ENCODE results near the gene TLNRD1. TPM values are rescaled to one million over a fixed set of nuclear protein-coding genes. Genes with fewer than 3 reads are reported as not detected.
A peak's percentile ranks its signal among the peaks of the same experiment; 100 is the strongest.

The TLNRD1 gene
- total RNA-seq, 3 donors from 2014 or later (not counting 1 experiment from before 2014, with no cell fraction given), result 13.4 to 19.6 (median 17.5) TPM

DNA sequence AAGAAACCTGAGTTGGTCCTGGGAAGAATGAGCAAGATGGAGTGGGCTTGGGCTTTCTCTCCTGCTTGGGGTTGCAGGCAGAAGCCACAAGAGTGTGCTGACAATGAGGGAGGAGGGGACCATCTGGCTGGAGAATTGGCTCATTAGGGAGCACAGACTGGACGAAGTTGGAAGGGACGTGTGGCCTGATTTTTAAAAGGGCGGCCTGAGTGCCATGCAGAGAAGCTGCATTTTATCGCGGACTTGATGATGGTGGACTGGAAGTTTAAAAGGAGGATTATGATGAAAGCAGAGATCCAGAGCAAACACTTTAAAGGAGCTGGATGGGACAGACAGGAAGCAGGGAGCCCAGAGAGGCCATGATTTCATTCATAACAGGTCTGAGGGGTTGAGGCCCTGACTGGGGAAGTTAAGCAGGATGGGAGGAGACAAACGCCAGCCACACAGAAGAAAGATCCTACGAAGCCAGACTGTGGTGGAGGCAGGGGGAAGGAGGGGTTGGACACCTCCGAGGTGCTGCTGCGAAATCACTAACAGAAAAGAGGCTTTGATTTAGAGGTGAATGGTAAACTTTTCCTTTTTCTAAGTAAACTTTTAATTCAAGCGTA is 23.6 kb downstream of the TLNRD1 start:
- ATAC-seq (no peak), DNase-seq (no peak)
- peaks cover 5 to 6% of the 10 kb centered on the region in 2 donors for H3K27me3 Mint-ChIP-seq (ENCODE audit: low read depth in 2 of 2)
- Histone ChIP-seq H3K9me3 (ENCODE audit: control insufficient read depth, insufficient read depth, low read length) (no peaks in the 10 kb centered on the region), H3K27ac (ENCODE audit: low read length) (no peak overlapping the region), H3K4me1 (ENCODE audit: control insufficient read depth, insufficient read depth, low read length) (peaks cover 3% of the 10 kb centered on the region), H3K36me3 (ENCODE audit: control insufficient read depth, insufficient read depth, low read length) (no peaks in the 10 kb centered on the region), H3K27me3 (ENCODE audit: control insufficient read depth, insufficient read depth, low read length) (no peaks in the 10 kb centered on the region), H3K4me3 (ENCODE audit: low read length) (no peak overlapping the region)
- H3K27ac Mint-ChIP-seq, result peak overlapping the region in 1 of 2 donors; percentile 1
- TF ChIP-seq, protein P1, sequence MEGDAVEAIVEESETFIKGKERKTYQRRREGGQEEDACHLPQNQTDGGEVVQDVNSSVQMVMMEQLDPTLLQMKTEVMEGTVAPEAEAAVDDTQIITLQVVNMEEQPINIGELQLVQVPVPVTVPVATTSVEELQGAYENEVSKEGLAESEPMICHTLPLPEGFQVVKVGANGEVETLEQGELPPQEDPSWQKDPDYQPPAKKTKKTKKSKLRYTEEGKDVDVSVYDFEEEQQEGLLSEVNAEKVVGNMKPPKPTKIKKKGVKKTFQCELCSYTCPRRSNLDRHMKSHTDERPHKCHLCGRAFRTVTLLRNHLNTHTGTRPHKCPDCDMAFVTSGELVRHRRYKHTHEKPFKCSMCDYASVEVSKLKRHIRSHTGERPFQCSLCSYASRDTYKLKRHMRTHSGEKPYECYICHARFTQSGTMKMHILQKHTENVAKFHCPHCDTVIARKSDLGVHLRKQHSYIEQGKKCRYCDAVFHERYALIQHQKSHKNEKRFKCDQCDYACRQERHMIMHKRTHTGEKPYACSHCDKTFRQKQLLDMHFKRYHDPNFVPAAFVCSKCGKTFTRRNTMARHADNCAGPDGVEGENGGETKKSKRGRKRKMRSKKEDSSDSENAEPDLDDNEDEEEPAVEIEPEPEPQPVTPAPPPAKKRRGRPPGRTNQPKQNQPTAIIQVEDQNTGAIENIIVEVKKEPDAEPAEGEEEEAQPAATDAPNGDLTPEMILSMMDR (IDR thresholded peaks at IDR 0.05), result no peak
- intact Hi-C loops (cut with micrococcal nuclease), result no loop called here
- peaks cover 9 to 14% of the 10 kb centered on the region in 2 donors for H3K4me1 Mint-ChIP-seq
- 72% methylated on average over 10 of the region's 10 CpGs for WGBS (ENCODE audit: insufficient coverage)
- no peaks in the 10 kb centered on the region for H3K36me3 Mint-ChIP-seq
- no peak overlapping the region for H3K4me3 Mint-ChIP-seq
- H3K9me3 Mint-ChIP-seq, result no peaks in the 10 kb centered on the region

DNA sequence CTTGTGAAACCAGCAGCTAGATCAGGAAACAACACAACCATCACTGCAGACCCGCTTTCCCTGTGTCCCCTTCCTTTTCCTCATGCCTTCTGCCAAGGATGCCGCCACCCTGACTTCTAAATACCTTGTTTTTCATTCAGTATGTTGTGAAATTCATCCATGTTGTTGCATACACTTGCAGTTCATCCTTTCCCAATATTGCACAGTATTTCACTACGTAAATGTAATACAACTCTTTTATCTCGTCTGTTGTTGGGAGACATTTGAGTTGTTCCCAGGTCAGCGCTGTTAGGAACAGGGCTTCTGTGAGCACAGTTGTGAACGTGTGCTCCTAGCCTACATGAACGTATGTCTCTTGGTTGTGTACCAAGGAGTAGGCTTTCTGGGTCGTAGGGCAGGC is 24.2 kb downstream of the TLNRD1 start:
- H3K9me3 Mint-ChIP-seq, result no peaks in the 10 kb centered on the region
- Histone ChIP-seq H3K4me3 (ENCODE audit: low read length) (no peak overlapping the region), H3K27ac (ENCODE audit: low read length) (no peak overlapping the region), H3K9me3 (ENCODE audit: control insufficient read depth, insufficient read depth, low read length) (no peaks in the 10 kb centered on the region), H3K4me1 (ENCODE audit: control insufficient read depth, insufficient read depth, low read length) (peaks cover 3% of the 10 kb centered on the region), H3K36me3 (ENCODE audit: control insufficient read depth, insufficient read depth, low read length) (no peaks in the 10 kb centered on the region), H3K27me3 (ENCODE audit: control insufficient read depth, insufficient read depth, low read length) (no peaks in the 10 kb centered on the region)
- intact Hi-C loops (cut with micrococcal nuclease), result no loop called here
- peaks cover 9 to 18% of the 10 kb centered on the region in 2 donors for H3K4me1 Mint-ChIP-seq
- ATAC-seq, result no peak
- no peak overlapping the region for H3K27ac Mint-ChIP-seq
- H3K4me3 Mint-ChIP-seq, result no peak overlapping the region
- no peaks in the 10 kb centered on the region for H3K36me3 Mint-ChIP-seq
- no peak for DNase-seq
- 94% methylated on average over 8 of the region's 8 CpGs for whole genome bisulfite sequencing (ENCODE audit: insufficient coverage)
- TF ChIP-seq, protein P1 (IDR thresholded peaks at IDR 0.05), result no peak
- peaks cover 5 to 7% of the 10 kb centered on the region in 2 donors for H3K27me3 Mint-ChIP-seq (ENCODE audit: low read depth in 2 of 2)

DNA sequence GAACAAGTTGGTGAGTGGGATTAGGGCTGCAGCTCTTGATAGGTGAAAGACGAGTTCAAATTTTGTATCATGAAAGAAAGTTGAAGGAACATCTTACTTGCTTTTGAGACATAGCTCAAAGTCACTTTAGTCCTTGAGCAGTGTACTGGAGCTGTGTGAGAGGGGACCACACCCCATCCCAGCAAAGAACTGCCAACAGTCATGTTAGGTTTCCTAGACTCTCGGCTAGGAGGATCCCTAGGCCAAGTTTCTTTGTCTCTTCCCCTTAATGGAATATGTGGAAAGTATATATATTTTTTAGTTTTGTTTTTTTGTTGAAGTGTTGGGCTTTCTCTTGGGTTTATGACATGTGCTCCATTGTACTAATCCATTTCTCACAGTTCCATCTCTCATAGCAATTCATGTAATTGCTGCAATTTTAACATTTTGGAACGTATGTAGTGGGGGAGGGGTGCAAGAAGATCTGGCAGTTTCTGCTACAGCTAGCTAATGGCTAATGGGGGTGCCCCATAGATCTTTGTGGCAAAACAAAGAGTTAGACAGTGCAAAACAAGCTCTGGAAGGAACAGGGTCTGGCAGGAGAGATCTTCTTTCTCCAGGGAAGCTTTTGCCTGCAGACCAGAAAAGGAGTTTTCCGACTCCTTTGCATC is 25.1 kb downstream of the TLNRD1 start:
- no peak overlapping the region for H3K27ac Mint-ChIP-seq
- Histone ChIP-seq H3K9me3 (ENCODE audit: control insufficient read depth, insufficient read depth, low read length) (no peaks in the 10 kb centered on the region), H3K27me3 (ENCODE audit: control insufficient read depth, insufficient read depth, low read length) (no peaks in the 10 kb centered on the region), H3K36me3 (ENCODE audit: control insufficient read depth, insufficient read depth, low read length) (no peaks in the 10 kb centered on the region), H3K4me3 (ENCODE audit: low read length) (no peak overlapping the region), H3K27ac (ENCODE audit: low read length) (no peak overlapping the region), H3K4me1 (ENCODE audit: control insufficient read depth, insufficient read depth, low read length) (peaks cover 3% of the 10 kb centered on the region)
- intact Hi-C loops (cut with micrococcal nuclease), result no loop called here
- H3K4me3 Mint-ChIP-seq, result no peak overlapping the region
- H3K27me3 Mint-ChIP-seq (ENCODE audit: low read depth in 2 of 2), result peaks cover 5 to 12% of the 10 kb centered on the region in 2 donors
- no peak for ATAC-seq
- H3K36me3 Mint-ChIP-seq, result no peaks in the 10 kb centered on the region
- 94% methylated on average over 4 of the region's 4 CpGs for whole genome bisulfite sequencing (ENCODE audit: insufficient coverage)
- no peaks in the 10 kb centered on the region for H3K9me3 Mint-ChIP-seq
- no peak for DNase-seq
- TF ChIP-seq, protein P1 (IDR thresholded peaks at IDR 0.05), result no peak
- H3K4me1 Mint-ChIP-seq, result peaks cover 9 to 19% of the 10 kb centered on the region in 2 donors
